Hematopoietic multipotent progenitor cell treated with erythropoietin and hydrocortisone succinate and interleukin-3 and kit ligand, for 6 days (in vitro differentiated cells): ENCODE data around the gene IRF2BPL.
"Not testable (repeated sequence)": the region's sequence is repeated elsewhere in the genome, so short reads cannot be mapped to it uniquely, and the experiment has no call there.

ENCODE experiments used
- DNase-seq: peaks from one replicate; pipeline ENCODE4 v3.0.0-alpha.2; 2015

IRF2BPL gene

DNA sequence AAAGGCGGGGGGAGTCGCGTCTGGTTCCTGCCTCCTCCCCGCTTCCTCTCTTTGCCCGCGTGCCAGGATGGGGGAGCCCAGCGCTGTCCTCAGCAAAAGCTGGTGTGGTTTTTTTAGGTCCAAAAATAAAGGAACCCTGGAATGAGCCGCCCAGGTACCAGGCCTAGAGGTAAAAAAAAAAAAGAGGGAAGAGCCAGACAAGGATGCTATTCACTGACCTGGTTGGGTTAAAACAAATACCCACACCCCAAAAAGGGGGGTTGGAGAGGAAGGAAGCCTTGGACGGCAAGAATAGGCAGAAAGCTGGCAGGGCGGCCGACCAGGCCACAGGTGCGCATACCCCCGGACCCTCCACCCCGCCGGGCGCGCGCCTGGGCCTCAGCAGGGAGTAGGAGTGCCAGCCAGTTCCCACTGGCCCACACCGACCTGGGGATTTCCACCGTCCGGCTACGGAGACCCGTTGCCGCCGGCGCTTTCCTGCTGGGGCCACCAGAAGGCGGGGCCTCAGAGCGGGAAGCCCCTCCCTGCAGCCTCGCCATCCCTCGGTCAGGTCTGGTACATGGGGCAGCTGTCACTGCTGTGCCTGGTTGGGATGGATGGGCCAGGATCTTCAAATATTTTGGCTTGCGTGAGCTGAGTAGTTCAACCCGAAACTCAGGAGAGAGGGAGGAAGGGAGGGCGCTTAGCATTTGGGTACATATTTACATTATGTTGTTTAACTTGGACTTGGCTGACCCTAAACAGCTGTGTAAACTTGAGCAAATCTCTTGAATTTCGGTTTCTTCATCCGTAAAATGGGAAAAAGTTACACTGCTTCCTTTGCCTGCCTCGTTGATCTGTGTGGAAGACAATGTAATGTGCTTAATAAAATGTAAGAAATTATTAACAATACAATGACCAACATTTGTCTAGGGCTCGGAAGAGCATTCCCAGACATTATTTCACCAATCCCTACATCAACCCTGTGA lies 5.4 kb upstream of the IRF2BPL start:
- DNase-seq, result peak; percentile 87

- peak; percentile 93 for DNase-seq
Observed at GRCh38 chr14:77032844-77033621, 4.5 kb upstream of the IRF2BPL start.

GRCh38 chr14:77032491-77032843 lies 4.0 kb upstream of the IRF2BPL start:
- no peak for DNase-seq

DNA sequence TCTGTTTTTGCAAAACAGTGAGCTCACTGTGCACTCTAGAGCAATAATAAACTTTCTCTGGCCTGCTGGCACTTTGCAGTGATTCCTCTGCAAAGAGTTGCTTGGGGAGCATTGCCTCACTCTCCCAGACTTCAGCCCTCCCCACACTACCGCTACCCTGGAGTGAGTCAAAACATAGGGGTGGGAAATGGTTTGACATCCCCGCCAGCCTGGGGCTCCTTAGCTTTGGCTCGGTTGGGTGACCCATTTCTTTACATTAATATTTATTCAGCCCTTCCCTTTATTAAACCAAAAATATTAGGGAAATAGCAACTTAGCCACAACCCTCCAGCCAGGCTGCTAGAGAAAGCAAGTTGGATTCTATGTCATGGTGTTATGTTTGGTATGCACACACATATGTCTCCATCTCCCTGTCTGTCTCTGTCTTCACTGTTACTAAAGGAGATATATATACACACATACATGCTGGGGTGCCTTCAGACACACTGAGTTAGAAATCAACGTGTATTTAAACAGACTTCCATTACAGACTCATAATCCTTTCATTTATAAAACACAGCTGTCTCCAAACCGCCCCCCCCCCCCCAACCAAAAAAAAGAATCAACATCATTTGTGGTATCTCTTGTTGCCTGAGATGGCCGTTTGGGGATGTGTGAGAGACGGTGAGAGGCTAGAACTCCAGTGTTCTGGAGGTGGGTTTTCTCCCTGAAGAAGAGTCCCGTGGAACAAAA lies 3.4 kb upstream of the IRF2BPL start:
- no peak for DNase-seq

- peak; percentile 70 for DNase-seq
Observed at GRCh38 chr14:77027538-77028383, 747 bp downstream of the IRF2BPL start.

GRCh38 chr14:77026930-77027537 lies 1.5 kb downstream of the IRF2BPL start:
- DNase-seq, result peak; percentile 74

- DNase-seq, result no peak
Observed at GRCh38 chr14:77026166-77026929, 2.2 kb downstream of the IRF2BPL start.

GRCh38 chr14:77025744-77026165 lies 2.8 kb downstream of the IRF2BPL start:
- DNase-seq, result no peak

DNA sequence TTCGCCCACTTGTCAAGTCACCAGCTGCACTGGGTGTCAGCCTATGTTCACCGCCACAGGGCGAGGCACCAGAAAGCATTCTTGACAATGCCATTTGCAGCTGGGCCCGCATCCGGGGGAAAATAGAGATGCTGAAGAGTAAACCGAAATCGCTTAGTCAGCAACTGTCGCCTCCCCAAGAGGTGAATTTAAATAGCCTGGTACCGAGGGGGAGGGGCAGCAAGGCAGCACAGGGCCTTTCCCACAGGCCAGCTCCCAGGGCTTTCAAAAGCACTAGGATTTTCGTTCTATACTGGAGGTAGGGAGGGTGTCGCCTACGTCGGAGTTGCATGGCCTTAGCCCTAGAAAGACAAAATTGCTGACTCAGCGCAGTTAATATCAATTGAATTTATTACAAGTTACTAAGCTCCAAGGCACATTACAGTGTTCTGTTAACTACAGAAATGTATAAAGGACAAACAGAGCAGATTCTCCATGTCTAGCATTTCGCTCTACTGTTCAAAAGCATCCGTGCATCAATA lies 4.3 kb downstream of the IRF2BPL start:
- DNase-seq, result peak; percentile 49

DNA sequence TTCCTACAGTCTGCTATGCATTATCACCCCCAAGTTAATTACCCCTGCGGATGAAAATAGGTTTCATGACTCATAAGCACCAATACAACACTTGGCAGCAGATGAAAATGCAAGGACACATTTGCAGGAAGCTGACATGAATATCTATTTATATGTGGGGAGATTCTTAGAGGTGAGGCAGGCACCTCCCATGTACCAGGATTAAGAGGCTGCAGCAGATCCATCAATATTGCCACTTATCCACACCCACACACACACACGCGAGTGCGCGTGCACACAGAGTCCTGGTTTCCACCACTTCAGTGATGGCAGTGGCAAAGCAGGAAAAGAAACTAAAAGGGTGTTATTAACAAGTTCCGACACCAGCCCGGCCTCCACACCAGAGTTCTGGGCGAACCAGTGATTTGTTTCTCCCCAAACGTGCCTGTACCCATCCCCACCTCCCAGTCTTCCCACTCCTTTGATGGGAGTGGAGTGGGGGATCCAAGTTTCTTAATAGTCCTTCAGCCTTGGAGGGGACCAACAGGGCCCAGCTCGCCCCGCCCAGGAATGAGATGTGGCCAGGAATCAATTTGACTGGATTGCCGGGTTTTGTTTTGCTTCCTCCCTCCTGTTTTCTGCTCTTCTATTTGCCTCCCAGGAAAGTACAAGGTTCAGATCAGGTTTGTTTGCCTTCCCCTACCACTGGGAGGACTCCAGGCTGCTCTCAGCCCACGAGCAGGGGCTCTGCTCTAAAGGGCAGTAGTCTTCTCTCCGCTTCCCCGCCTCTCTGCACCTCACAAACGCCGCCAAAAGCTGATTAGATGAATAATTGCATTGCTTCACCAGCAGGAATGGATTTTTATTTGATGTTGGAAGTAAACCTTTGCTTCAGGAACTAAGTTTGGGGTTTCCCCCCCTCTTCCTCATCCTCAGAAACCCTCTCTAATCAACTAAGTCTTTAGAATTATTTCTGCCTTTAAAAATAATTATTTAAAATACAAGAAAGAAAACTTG lies 5.2 kb downstream of the IRF2BPL start:
- DNase-seq, result peak; percentile 26

- no peak for DNase-seq
Observed at GRCh38 chr14:77022236-77022852, 6.2 kb downstream of the IRF2BPL start.

DNA sequence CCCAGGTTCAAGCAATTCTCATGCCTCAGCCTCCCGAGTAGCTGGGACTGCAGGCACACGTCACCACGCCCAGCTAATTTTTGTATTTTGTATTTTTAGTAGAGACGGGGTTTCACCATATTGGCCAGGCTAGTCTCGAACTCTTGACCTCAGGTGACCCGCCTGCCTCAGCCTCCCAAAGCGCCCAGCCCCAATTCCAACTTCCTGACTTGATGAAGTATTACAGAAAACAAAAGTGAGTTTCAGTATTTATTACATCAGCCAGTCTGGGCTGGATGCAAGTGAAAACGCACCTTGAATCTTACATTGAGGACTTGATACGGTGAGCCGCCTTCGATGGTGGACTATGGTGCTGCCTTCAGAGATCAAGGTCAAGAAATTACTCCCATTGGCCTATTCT lies 7.1 kb downstream of the IRF2BPL start:
- DNase-seq, result not testable (repeated sequence)

DNA sequence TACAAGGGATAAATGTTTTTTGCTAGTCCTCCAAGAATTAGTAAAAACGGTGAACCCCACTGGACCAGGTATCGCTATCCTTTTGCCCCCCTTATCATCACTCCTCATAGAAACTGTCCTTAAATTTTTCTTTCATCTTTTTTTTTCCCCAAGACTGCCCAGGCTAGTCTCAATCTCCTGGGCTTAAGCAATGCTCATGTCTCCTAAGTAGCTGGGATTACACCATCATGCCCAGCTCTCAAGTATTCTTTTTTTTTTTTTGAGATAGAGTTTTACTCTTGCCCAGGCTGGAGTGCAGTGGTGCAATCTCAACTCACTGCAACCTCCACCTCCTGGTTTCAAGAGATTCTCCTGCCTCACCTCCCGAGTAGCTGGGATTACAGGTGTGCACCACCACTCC lies 9.7 kb downstream of the IRF2BPL start:
- no peak for DNase-seq

DNA sequence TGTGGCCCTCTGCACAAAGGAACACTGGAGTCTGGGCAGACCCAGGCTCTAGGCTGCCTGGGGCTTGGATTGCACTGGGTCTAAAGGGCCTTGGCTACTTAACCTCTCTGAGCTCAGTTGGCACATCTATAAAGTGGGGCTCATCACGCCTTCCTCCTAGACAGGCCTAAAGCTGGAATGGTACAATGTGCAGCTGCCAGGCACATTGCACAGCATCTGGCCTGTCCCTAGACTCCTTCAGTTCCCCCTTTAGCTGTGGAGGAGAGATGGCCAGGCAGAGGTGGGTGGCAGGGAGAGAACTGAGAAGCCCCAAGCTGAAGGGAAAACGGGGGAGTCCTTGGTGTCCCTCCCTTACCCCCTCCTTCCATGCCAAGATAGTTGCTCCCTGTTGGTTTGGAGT lies 10.8 kb downstream of the IRF2BPL start:
- no peak for DNase-seq

DNA sequence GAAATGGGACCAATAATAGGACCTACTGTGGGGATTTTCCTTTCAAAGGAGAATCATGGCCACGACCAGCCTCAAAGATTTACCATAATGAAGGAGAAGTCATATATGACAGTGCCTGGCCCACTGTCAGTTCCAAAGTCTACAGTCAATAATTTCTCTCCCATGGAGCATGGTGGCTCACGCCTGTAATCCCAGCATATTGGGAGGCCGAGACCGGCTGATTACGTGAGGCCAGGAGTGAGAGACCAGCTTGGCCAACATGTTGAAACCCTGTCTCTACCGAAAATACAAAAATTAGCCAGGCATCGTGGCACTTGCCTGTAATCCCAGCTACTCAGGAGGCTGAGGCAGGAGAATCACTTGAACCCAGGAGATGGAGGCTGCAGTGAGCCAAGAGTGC lies 13.8 kb downstream of the IRF2BPL start:
- DNase-seq, result no peak

GRCh38 chr14:77014004-77014604 lies 14.4 kb downstream of the IRF2BPL start:
- no peak for DNase-seq

DNA sequence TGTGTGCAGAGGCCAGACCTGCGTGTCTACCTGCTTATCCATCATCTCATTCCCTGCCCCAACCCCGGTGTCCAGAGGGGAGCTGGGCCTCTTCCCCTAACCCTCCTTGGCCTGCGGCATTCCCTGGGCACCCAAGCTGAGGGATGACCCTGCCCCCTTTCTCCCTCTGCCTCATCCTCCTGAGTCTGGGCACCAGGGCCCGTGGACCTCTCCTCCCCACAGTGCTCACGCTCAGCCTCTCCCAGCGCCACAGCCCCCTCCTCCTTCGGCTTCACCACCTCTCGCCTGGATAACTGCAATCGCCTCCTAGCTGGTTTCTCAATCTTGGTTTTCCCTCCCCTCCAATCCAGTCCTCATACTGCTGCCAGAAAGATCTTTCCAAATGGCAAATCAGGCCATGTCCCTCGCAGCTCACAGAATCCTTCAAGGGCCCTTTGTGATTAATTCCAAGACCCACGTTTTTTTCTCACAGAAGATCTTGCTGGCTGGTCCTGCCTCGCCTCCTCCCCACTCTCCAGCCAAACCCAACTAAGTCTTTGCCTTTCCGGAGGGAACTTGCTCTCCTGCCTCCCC lies 16.2 kb downstream of the IRF2BPL start:
- no peak for DNase-seq

- no peak for DNase-seq
Observed at GRCh38 chr14:77011245-77011644, 17.3 kb downstream of the IRF2BPL start.
